Fibroblast of skin of scalp (primary cell): ENCODE measurements around the gene EGFR.
A peak's percentile ranks its signal among the peaks of the same experiment; 100 is the strongest.

Experiments
- DNase-seq: peaks from one replicate; pipeline ENCODE4 v3.0.0-alpha.2; 2013

Gene EGFR

DNA sequence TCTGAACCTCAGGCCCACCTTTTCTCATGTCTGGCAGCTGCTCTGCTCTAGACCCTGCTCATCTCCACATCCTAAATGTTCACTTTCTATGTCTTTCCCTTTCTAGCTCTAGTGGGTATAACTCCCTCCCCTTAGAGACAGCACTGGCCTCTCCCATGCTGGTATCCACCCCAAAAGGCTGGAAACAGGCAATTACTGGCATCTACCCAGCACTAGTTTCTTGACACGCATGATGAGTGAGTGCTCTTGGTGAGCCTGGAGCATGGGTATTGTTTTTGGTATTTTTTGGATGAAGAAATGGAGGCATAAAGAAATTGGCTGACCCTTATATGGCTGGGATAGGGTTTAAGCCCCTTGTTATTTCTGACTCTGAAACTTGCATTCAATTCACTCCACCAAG lies 156.0 kb downstream of the EGFR start:
- DNase-seq: no peak

GRCh38 chr7:55177068-55177530 lies 158.3 kb downstream of the EGFR start:
- DNase-seq: peak; percentile 53

DNA sequence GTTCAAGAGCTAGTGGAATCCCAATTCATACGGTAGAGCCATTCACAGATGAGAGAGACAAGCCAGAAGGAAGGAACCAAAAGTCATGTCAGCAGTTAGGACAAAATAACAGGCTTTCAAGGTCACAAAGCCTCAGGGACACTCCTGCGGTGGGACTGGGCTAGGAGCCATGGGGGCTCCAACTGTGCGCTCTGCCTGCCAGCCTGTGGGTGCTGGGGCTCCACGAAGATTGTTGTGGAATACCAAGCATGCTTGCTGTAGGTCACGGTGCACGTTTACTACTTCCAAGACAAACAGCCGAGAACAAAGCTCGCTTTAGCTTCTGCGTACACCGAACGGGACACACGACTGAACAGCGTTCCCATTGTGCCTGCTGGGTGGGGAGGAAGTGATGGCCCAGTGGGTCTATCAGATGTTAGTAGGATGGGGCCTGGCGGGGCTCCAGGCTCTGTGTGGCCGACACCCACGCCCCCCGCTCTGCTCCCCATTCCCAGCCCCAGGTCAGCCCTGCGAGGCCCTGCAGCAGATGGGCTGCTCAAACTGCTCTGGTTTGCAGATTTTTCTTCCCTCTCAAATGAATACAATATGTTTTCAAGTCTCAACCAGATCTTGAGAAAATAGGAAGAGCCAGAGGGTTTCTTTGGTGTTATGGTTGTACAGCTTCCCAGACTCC lies 158.9 kb downstream of the EGFR start:
- DNase-seq: peak; percentile 72

- DNase-seq: no peak
These were observed 159.6 kb downstream of the EGFR start for GRCh38 chr7:55178292-55178862.

DNA sequence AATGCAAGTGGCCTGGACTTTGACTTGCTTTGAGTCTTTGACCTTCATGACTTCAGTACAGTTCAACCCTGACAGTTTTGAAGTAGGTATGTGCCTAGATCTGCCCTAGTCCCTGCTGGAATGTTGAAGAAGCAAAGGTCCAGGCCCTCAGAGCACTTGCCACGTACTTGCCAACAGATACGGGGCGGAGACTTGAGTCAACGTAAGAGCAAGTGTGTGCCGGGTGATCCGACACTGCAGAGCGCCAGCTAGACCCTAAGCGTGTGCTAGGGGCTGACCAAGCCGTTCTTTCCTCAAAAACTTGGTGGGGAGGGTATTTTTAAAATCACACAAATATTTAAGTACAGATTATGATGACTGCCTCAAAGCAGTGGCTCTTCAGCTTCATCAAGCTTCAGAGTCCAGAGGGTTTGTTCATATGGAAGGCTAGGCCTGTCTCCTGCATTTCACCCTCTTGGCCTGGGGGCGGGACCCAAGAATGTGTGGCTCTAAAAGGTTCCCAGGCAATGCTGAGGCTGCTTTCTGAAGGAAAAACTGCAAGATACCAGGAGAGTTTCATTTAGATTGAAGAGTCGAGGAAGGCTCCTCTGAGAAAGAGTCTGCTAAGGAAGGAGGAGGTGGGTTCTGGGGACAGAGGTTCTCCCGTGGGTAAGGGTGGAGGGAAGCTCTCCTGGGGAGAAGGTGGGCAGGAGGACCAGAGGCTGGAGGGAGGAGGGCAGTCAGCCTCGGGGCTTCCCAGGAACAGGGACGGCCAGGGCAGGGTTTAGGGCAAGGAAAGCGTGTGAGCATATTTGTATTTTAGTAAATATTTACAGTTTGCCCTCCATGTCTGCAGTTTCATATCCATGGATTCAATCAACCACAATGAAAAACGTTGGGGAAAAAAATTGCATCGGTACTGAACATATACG lies 160.3 kb downstream of the EGFR start:
- no peak for DNase-seq

DNA sequence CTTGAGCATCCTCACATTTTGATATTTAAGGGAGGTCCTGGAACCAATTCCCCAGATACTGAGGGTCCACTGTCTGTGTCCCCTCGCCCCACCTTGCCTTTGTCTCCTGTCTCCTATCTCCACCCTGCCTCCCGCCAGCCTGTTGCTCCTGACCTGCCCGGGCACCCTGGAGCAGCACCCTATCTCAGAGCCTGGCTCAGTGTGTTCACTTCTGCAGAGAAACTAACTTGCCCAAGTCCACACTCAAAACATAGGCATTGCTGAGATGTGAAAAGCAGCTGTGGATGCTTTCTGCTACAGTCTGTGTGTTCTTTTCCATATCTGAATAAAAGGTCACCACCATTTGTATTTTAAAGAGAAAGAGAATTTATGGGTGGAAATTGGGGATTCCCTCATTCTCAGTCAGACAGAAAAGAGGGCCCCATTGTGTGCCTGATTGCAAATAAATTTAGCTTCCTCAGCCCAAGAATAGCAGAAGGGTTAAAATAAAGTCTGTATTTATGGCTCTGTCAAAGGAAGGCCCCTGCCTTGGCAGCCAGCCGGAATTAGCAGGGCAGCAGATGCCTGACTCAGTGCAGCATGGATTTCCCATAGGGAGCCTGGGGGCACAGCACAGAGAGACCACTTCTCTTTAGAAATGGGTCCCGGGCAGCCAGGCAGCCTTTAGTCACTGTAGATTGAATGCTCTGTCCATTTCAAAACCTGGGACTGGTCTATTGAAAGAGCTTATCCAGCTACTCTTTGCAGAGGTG lies 161.3 kb downstream of the EGFR start:
- DNase-seq: peak; percentile 36

GRCh38 chr7:55180963-55181542 lies 162.2 kb downstream of the EGFR start:
- no peak for DNase-seq

DNA sequence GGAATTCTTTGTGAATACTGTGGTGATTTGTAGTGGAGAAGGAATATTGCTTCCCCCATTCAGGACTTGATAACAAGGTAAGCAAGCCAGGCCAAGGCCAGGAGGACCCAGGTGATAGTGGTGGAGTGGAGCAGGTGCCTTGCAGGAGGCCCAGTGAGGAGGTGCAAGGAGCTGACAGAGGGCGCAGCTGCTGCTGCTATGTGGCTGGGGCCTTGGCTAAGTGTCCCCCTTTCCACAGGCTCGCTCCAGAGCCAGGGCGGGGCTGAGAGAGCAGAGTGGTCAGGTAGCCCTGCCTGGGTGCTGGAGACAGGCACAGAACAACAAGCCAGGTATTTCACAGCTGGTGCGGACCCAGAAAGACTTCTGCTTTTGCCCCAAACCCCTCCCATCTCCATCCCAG lies 162.9 kb downstream of the EGFR start:
- DNase-seq: no peak

DNA sequence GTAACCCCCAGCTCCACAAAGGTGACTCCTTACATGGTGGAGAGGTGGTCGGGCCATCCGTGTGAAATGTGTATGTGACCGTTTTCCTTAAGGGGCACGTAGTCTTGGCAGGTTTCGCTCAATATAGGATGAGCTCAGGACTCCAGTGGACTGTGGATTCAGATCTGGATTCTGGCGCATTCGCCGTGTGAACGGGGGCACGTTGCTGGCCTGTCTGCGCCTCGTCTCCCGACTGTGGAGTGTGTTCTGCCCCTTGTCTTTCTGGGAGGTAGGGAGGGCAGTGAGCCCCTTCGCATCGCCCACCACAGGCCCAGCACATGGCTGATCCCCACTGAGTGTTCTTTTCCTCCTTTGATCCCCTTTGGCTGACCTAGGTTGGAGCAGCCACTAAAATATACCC lies 165.1 kb downstream of the EGFR start:
- DNase-seq: no peak

DNA sequence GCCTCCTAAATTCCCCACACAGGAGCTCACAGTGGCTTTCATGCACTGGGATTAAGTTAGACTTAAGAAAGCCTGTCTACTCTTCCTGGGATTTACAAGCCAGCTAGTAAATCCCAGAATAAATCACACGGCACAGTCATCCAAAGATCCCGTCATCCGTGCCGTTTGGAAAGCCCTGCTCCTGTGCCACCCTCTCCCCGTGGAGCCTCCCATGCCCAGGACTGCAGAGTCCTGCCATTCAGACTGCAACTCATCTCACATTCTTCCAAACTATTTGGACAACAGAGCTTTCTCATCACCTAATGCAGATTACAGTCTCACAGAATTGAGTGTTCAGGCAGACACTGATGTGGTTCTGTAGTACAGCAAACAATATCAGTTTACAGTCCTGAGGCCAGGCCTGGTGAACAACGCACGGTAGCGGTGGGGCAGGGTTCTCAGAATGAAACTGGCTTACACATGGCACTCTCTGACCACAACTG lies 166.5 kb downstream of the EGFR start:
- no peak for DNase-seq

- DNase-seq: peak; percentile 87
These were observed 167.3 kb downstream of the EGFR start for GRCh38 chr7:55185941-55186609.

DNA sequence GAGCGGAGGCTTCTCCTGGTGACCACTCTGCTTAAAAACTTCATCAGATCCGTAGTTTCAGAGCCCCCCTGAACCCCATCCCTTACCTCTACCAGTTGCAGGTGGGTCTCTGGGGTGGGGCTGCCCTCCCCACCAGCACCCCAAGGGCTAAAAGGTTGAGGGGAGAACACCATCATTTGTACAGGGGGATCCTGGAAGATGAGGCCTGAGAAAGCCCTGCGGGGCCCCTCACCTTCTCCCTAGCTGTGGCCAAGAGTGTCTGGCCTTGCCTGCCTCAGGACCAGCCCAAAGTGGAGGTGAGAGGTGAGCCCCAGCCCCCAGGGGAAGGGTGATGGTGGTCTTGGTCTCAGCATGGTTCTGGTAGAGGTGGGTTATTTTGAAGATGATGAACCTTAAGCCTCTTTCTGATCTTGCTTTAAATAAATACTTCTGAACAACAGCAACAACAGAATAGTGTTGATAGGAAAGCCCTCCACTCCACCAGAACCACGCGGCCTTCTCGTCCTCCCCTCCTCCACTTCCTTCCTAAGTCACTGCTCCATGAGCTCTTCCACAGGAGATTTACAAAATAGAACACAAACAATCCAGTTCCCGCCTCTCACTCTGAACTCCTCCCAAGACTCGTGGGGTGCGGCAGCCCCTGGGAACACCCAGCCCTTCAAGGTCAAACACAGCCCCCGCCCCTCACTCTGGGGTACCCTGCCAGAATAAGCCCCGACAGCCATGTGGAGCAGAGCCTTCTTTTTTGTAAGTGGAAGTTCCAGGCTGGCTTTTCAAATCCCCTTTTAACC lies 169.1 kb downstream of the EGFR start:
- DNase-seq: no peak

DNA sequence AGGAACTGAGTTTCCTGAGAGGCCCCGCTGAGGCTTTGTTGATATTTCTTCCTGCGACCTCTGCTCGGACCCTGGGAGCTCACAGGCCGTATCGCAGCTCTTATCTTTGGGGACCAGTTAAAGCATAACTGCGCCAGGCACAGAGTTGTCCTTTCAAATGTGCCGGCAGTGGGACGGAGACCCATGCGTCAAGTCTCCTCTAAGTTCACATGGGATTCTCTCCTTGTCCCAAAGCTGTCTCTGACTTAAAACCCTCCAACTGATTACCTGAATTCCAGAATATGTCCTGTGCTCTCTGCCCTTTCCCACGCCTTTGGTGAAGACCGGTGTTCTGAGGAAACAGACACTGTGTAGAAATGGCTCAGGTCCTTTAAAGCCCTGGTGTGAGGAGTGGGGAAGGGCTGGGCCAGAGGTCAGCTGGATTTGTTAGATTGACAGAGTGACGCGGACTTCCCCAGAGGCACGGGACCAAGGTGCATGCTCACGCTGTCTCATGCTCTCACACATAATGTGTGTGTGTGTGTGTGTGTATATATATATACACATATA lies 169.8 kb downstream of the EGFR start:
- no peak for DNase-seq

GRCh38 chr7:55189146-55189766 lies 170.4 kb downstream of the EGFR start:
- DNase-seq: peak; percentile 42

DNA sequence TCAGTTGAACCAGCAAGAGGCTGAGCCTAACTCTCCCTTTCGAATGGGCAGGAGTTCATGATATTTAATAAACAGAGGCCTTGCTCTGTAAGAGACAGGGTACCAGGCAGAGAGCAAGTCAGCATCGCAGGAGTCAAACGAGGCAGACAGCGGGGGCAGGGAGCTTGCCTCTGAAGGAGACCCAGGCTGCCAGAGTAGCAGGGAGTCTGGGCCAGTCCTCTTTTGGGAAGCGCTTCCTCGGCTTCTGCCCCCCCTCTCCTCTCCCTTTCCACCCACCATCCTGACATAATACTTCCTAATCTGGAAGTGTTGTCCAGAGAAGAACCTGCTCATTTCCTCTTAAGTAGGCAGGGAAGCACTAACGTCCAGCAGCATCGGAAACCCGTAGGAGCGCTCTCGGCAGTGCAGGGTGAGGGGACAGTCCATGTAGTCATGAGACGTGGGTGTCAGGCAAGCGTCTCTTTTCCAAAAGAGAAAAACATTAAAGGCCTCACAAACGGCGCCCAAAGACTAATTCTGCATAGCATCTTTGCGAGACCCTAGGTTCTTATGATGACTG lies 171.1 kb downstream of the EGFR start:
- no peak for DNase-seq

DNA sequence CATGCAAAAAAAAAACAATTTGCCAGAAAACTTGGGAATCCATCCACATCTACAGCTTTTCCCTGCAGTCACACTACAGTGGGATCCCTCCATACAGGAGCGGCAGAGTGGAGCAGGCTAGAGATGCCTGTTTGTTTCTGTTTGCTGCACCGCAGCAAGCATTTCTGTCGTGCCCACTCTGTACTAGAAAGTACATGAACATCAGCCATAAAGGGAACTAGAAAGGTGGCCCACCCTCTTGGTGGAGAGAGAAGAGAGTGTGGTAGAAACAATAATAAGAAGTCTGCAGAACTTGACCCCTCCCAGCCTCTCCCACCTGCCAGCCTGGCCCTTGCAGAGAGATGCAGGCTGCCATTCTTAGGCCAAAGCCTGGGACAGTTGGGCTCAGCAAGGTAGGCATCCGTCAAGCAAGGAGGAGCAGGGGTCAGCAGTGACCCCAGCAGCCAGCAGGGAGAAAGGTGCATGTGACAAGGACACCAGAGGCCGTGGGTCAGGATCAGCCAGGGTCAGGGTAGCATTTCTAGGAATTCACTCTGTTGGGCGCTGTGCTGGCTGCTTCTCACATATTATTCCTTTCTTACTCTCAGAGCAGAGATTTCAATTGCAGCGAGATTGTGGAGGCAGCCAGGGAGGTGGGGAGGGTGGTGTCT lies 171.8 kb downstream of the EGFR start:
- no peak for DNase-seq

GRCh38 chr7:55191161-55191925 lies 172.5 kb downstream of the EGFR start:
- DNase-seq: no peak
